ENCODE results near the gene TNFSF13B.

TNFSF13B gene

DNA sequence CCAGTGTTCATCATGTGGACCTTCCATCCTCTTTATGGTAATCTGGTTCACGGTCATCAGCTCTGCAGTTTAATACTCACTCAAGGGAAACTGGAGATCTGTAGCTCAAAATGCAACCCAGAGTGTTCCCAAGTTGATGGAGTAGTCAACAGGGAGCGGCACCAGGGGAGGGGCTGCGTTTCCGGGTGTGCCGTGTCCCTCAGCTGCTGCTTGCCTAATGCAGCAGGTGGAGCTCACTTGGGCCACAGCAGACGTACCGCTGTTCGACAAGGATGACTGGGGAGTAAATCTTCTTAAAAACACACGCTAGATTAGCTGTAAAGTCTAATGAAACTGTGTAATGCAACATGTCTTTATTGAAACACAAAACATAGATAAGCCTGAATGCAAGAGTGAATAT lies 81.1 kb downstream of the TNFSF13B start:
- DNase-seq: no peak

DNA sequence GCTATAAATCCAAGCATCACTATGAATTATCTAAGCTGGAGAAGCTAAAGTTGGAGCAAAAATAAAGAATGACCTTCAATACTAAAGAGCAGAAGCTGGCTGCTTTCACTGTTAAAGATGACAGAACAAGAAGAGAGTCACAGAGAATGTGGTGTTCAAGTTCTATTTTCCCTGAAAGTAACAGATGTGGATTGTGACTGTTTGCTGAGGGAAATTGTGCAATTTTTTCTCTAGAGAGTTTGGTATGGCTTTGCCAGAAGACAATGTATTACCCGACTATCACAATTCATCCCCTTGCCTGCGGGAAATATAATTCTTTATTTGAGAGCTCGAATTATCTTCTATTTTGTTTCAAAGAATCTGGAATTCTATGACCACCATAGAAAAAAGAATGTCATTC lies 83.1 kb downstream of the TNFSF13B start:
- no peak for DNase-seq

DNA sequence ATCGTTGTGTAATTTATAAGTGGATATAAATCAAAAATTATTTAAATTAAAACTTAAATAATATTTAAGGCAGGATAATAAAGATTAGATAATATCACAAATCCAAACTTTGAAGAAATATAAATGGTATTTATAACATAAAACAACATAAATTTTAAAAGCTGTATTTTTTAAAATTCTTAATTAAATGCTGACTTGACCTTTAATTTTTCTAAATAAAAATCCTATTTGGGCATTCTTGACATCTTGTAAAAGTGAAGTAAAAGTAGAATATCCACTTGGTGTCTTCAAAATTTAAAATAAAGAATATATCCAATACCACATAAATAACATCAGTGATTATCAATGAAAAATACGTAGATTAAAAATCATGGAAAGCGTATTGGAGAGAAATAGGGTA lies 87.7 kb downstream of the TNFSF13B start:
- DNase-seq: no peak
